K562 (cell line): ENCODE data around the gene RYR3. TPM values are rescaled to one million over a fixed set of nuclear protein-coding genes. Genes with fewer than 3 reads are reported as not detected.
A peak's percentile ranks its signal among the peaks of the same experiment; 100 is the strongest.
"Not testable (repeated sequence)": the region's sequence is repeated elsewhere in the genome, so short reads cannot be mapped to it uniquely, and the experiment has no call there.

Experiments
- ATAC-seq: fragments of 200-7000 bp; cut with Tn5 transposase; 3 replicates; pipeline ENCODE4 v1.9.1; 2020; ENCODE audit warnings: moderate library complexity
- BruUV-seq: library from RNA; stranded (reverse); fragments of 400-500 nt; replicated peaks from 2 replicates; lab custom pipeline; 2021; lab: Mats Ljungman, UMichigan
- CTCF ChIA-PET: fragments of 300-600 bp; formaldehyde crosslinking; extraction: SDS; loops from one replicate; lab custom pipeline; 2021; ENCODE audit warnings: low intra/inter-chr PET ratio; lab: Yijun Ruan, JAX
- POLR2A ChIA-PET: fragments of 300-600, 350-650 bp; sonication (Branson Sonifier 250); formaldehyde crosslinking; extraction: SDS; loops from one replicate; lab custom pipeline; 2021; ENCODE audit warnings: antibody characterized with exemption, inconsistent platforms; lab: Yijun Ruan, JAX
- DNase-seq, 4 experiments: peaks; one replicate each; pipeline versions ENCODE4 v3.0.0 to v3.0.0-alpha.2; 2011 to 2018; ENCODE audit warnings: low spot score in 3 of 4, mixed read lengths in 3 of 4; ENCODE audit errors: extremely low read depth in 1 of 4
- FAIRE-seq: peaks from 2 replicates; lab custom pipeline; 2011; peaks lifted over from hg19 to GRCh38; lab: Jason Lieb, UNC
- H2AFZ ChIP-seq: 2 replicates; pipeline ENCODE4 v1.6.0; 2011; ENCODE audit warnings: low read depth, low read length, control low read depth, inconsistent platforms
- H3K27ac ChIP-seq: fragments of 200-600 bp; 3 replicates; pipeline ENCODE4 v1.8.0; 2011; ENCODE audit warnings: low read depth, mild to moderate bottlenecking, control low read depth, inconsistent platforms, low read length, moderate library complexity, mixed read lengths; ENCODE audit errors: extremely low read depth
- H3K27me3 ChIP-seq, 2 experiments: fragments of 300-600 bp in 1 of 2; 2 replicates in 1 of 2; 3 replicates in 1 of 2; pipeline versions ENCODE4 v1.6.0 to v1.8.0; 2011; ENCODE audit warnings: inconsistent platforms in 2 of 2, low read length in 2 of 2, mild to moderate bottlenecking in 1 of 2, mixed read lengths in 1 of 2, moderate library complexity in 1 of 2; ENCODE audit not compliant: control insufficient read depth in 2 of 2, insufficient read depth in 2 of 2
- H3K36me3 ChIP-seq: fragments of 300-600 bp; 3 replicates; pipeline ENCODE4 v1.8.0; 2011; ENCODE audit warnings: mild to moderate bottlenecking, low read length, inconsistent platforms; ENCODE audit not compliant: control insufficient read depth, insufficient read depth
- H3K4me1 ChIP-seq, 2 experiments: fragments of 200-600 bp in 1 of 2; replicated peaks in 1 of 2; 2 replicates in 1 of 2; 3 replicates in 1 of 2; pipeline versions ENCODE4 v1.5.1 to v1.8.0; 2011; ENCODE audit warnings: inconsistent platforms in 2 of 2, low read length in 2 of 2, mild to moderate bottlenecking in 1 of 2, mixed read lengths in 1 of 2, moderate library complexity in 1 of 2; ENCODE audit not compliant: control insufficient read depth in 2 of 2, insufficient read depth in 2 of 2
- H3K4me2 ChIP-seq: 2 replicates; pipeline ENCODE4 v1.6.1; 2011; ENCODE audit warnings: low read length, control low read depth, inconsistent platforms, mixed read lengths; ENCODE audit not compliant: insufficient read depth
- H3K4me3 ChIP-seq: fragments of 200-600 bp; sonication (generic), shearing (Covaris generic); 2 replicates; pipeline ENCODE4 v1.5.1; 2016; ENCODE audit warnings: control low read depth, inconsistent platforms
- H3K79me2 ChIP-seq: fragments of 200-600 bp; 3 replicates; pipeline ENCODE4 v1.8.0; 2011; ENCODE audit warnings: low read length, inconsistent platforms; ENCODE audit not compliant: control insufficient read depth, insufficient read depth
- H3K9ac ChIP-seq, 2 experiments: 2 replicates each; pipeline versions ENCODE4 v1.6.0 to v1.6.1; 2011; ENCODE audit warnings: low read depth in 2 of 2, low read length in 2 of 2, control low read depth in 1 of 2, inconsistent platforms in 1 of 2, mild to moderate bottlenecking in 1 of 2, mixed read lengths in 1 of 2; ENCODE audit not compliant: insufficient read depth in 1 of 2
- H3K9me1 ChIP-seq: one replicate; pipeline ENCODE4 v1.6.0; 2011; ENCODE audit warnings: inconsistent platforms, mild to moderate bottlenecking, low read length, moderate library complexity; ENCODE audit not compliant: control insufficient read depth, insufficient read depth
- H3K9me3 ChIP-seq: replicated peaks from 2 replicates; pipeline ENCODE4 v1.5.1; 2011; ENCODE audit warnings: low read depth, low read length, inconsistent platforms; ENCODE audit not compliant: control insufficient read depth, insufficient read depth
- H4K20me1 ChIP-seq: replicated peaks from 2 replicates; pipeline ENCODE4 v1.6.1; 2011; ENCODE audit warnings: low read length, inconsistent platforms, mixed read lengths; ENCODE audit not compliant: control insufficient read depth, insufficient read depth
- C11orf30 ChIP-seq: fragments of 450-650 bp; IDR thresholded peaks from 2 replicates; pipeline ENCODE4 v1.6.1; 2016; ENCODE audit warnings: low read depth, mild to moderate bottlenecking
- EWSR1 ChIP-seq: fragments of 450-650 bp; IDR thresholded peaks from 2 replicates; pipeline ENCODE4 v1.6.1; 2018; ENCODE audit warnings: borderline replicate concordance, mild to moderate bottlenecking, low read depth, moderate library complexity; ENCODE audit not compliant: partially characterized antibody
- MAFG ChIP-seq: fragments of 450-650 bp; conservative IDR thresholded peaks from 2 replicates; pipeline ENCODE4 v1.6.1; 2016; ENCODE audit warnings: missing genetic modification characterization, missing compliant biosample characterization
- MAFK ChIP-seq: IDR thresholded peaks from 2 replicates; pipeline ENCODE4 v1.6.1; 2011; ENCODE audit warnings: low read length, improper control_type of control experiment
- RBFOX2 ChIP-seq: fragments of 200-400 bp; formaldehyde crosslinking; IDR thresholded peaks from 2 replicates; pipeline ENCODE4 v1.6.1; 2017; ENCODE audit warnings: low read depth, mild to moderate bottlenecking, low read length, moderate library complexity
- SUPT5H ChIP-seq: fragments of 450-650 bp; IDR thresholded peaks from 2 replicates; pipeline ENCODE4 v1.6.1; 2016
- ZBTB12 ChIP-seq: fragments of 250-450 bp; sonication (Bioruptor Pico); IDR thresholded peaks from 2 replicates; pipeline ENCODE4 v1.4.0; 2020
- ZNF316 ChIP-seq: fragments of 450-650 bp; IDR thresholded peaks from 2 replicates; pipeline ENCODE4 v1.6.1; 2016
- ZNF354B ChIP-seq: fragments of 250-450 bp; sonication (Bioruptor Pico); IDR thresholded peaks from 2 replicates; pipeline ENCODE4 v1.4.0; 2020
- WGBS: fragments of 100-300 bp; shearing (Covaris generic); methylation state at CpG from one replicate; pipeline ENCODE4 v1.1.6; 2016; ENCODE audit warnings: low coverage, mixed read lengths; ENCODE audit not compliant: insufficient coverage; ENCODE audit errors: missing lambda C conversion rate; 5-methylcytosine and 5-hydroxymethylcytosine counted together
- in situ Hi-C: fragments of 300-500 bp; cut with MboI; formaldehyde crosslinking; loops from 4 replicates; pipeline ENCODE4 v1.15.0; 2018; ENCODE audit warnings: inconsistent platforms, mixed read lengths
- intact Hi-C: fragments of 100-400 bp; cut with micrococcal nuclease; formaldehyde crosslinking; loops from 2 replicates; pipeline ENCODE4 v1.14.2; 2022
- polyA plus RNA-seq, 8 experiments: library from polyadenylated mRNA; depleted of rRNA in 4 of 8; stranded (reverse) in 5 of 8; unstranded in 3 of 8; fragments of >200 nt; fragmentation: Nextera tagmentation in 2 of 8; fragmentation: Illumina TruSeq in 1 of 8; extraction: Ambion mirVana in 2 of 8; extraction: Trizol in 1 of 8; gene quantifications; 2 replicates each; pipeline versions ENCODE4 v1.2.1 to v1.2.3, GENCODE V29; 2011 to 2014; ENCODE audit warnings: inconsistent platforms in 1 of 8, missing spikeins in 1 of 8
- total RNA-seq, 7 experiments: library from RNA; depleted of rRNA in 6 of 7; stranded (reverse); fragments of >200 nt in 6 of 7; fragmentation: Illumina TruSeq in 2 of 7; extraction: Trizol in 2 of 7; gene quantifications; 2 replicates each; pipeline versions ENCODE4 v1.2.1 to v1.2.3, GENCODE V29; 2011 to 2021; ENCODE audit warnings: low replicate concordance in 1 of 7

The RYR3 gene
- total and polyA plus RNA-seq, 9 of the 15 experiments (the other 6 are each of a cell fraction or from before 2014, with no cell fraction given) = 0.04 TPM; not detected in 8

GRCh38 chr15:33569036-33569435 lies 258.3 kb downstream of the RYR3 start:
- no peaks in the 10 kb centered on the region for H3K36me3 ChIP-seq
- intact Hi-C loops (no loop called here), in situ Hi-C loops (no loop called here)

GRCh38 chr15:33577911-33578310 lies 267.1 kb downstream of the RYR3 start:
- H3K4me2 ChIP-seq, H2AFZ ChIP-seq, intact Hi-C loops, in situ Hi-C loops, ATAC-seq, H3K27me3 ChIP-seq, H3K4me3 ChIP-seq, H3K9ac ChIP-seq, H3K36me3 ChIP-seq, CTCF ChIA-PET, H4K20me1 ChIP-seq, H3K4me1 ChIP-seq, DNase-seq, FAIRE-seq, H3K9me3 ChIP-seq, H3K79me2 ChIP-seq, H3K27ac ChIP-seq, H3K9me1 ChIP-seq, POLR2A ChIA-PET, BruUV-seq: not testable (repeated sequence)
- 0% methylated on average over 2 of the region's 2 CpGs for WGBS

More at GRCh38 chr15:33569036-33569435, 258.3 kb downstream of the RYR3 start:
- 0% methylated on average over 1 of the region's 1 CpG for WGBS
- Histone ChIP-seq H3K79me2 (no peaks in the 10 kb centered on the region), H3K27me3 (no peaks in the 10 kb centered on the region), H3K9me3 (no peaks in the 10 kb centered on the region), H3K27ac (no peak overlapping the region), H3K4me3 (no peak overlapping the region), H3K4me2 (no peak overlapping the region), H3K4me1 (no peaks in the 10 kb centered on the region), H3K9me1 (no peaks in the 10 kb centered on the region), H2AFZ (no peak overlapping the region), H4K20me1 (no peaks in the 10 kb centered on the region), H3K9ac (no peak overlapping the region)
- no peak for FAIRE-seq
- DNase-seq = no peak
- no TSS peak for BruUV-seq
- TF ChIP-seq SUPT5H = no peak
- no peak for TF ChIP-seq RBFOX2
- TF ChIP-seq ZNF354B = no peak
- no peak for TF ChIP-seq ZBTB12 (CRISPR knock-in tag)
- TF ChIP-seq EWSR1 = no peak
- peak; percentile 64 for TF ChIP-seq MAFG (tag)
- peak; percentile 12; the same call in 1 of the 2 replicates for TF ChIP-seq MAFK
- peak; percentile 60 for TF ChIP-seq C11orf30
- TF ChIP-seq ZNF316 = peak; percentile 76
- ChIA-PET POLR2A (no interaction called here), CTCF (no interaction called here)
- no peak for ATAC-seq
